Common myeloid progenitor, CD34-positive (primary cell): Measurements from ENCODE around the gene RAPGEF6.

ENCODE experiments used
- CTCF ChIA-PET: fragments of 350-600 bp; sonication (Branson Sonifier 250); formaldehyde crosslinking; loops from one replicate; lab custom pipeline; 2021; ENCODE audit warnings: antibody characterized with exemption; lab: Charles Lee
- POLR2A ChIA-PET: fragments of 350-600 bp; sonication (Branson Sonifier 250); formaldehyde crosslinking; loops from one replicate; lab custom pipeline; 2021; ENCODE audit warnings: antibody characterized with exemption; lab: Charles Lee
- DNase-seq, 3 donors: peaks; one replicate each; pipeline versions ENCODE4 v3.0.0 to v3.0.0-alpha.2; 2013
- H3K27ac ChIP-seq, 2 experiments: 1 replicate in 1 of 2; 2 replicates in 1 of 2; pipeline ENCODE4 v1.7.0; 2013; ENCODE audit warnings: inconsistent platforms in 2 of 2, low read length in 2 of 2, mild to moderate bottlenecking in 2 of 2, low read depth in 1 of 2, moderate library complexity in 1 of 2; ENCODE audit not compliant: severe bottlenecking in 2 of 2, insufficient read depth in 1 of 2, poor library complexity in 1 of 2
- H3K27me3 ChIP-seq, 5 experiments: replicated peaks in 2 of 5; 1 replicate in 3 of 5; 2 replicates in 2 of 5; pipeline versions ENCODE4 v1.6.1 to v1.7.0; 2013; ENCODE audit warnings: low read length in 4 of 5, mild to moderate bottlenecking in 2 of 5, moderate library complexity in 2 of 5, inconsistent platforms in 1 of 5; ENCODE audit not compliant: insufficient read depth in 5 of 5, control insufficient read depth in 4 of 5
- H3K36me3 ChIP-seq, 4 experiments: 1 replicate in 2 of 4; 2 replicates in 2 of 4; pipeline versions ENCODE4 v1.6.1 to v1.7.0; 2013; ENCODE audit warnings: low read length in 3 of 4, control low read depth in 1 of 4, mild to moderate bottlenecking in 1 of 4; ENCODE audit not compliant: control insufficient read depth in 4 of 4, insufficient read depth in 4 of 4
- H3K4me1 ChIP-seq, 4 experiments: 1 replicate in 3 of 4; 2 replicates in 1 of 4; pipeline versions ENCODE4 v1.6.1 to v1.7.1; 2013; ENCODE audit warnings: low read length in 3 of 4, mild to moderate bottlenecking in 3 of 4, control low read depth in 1 of 4, inconsistent platforms in 1 of 4, moderate library complexity in 1 of 4; ENCODE audit not compliant: control insufficient read depth in 4 of 4, insufficient read depth in 4 of 4; ENCODE audit errors: control extremely low read depth in 1 of 4
- H3K4me3 ChIP-seq, 7 experiments: 1 replicate in 4 of 7; 2 replicates in 3 of 7; pipeline versions ENCODE4 v1.5.1 to v1.7.0; 2013; ENCODE audit warnings: mild to moderate bottlenecking in 7 of 7, low read length in 6 of 7, moderate library complexity in 6 of 7, inconsistent platforms in 2 of 7, low read depth in 2 of 7, control low read depth in 1 of 7; ENCODE audit not compliant: insufficient read depth in 4 of 7, control insufficient read depth in 1 of 7; ENCODE audit errors: extremely low read depth in 1 of 7
- H3K9me3 ChIP-seq, 5 experiments: 1 replicate in 4 of 5; 2 replicates in 1 of 5; pipeline versions ENCODE4 v1.6.1 to v1.7.1; 2013; ENCODE audit warnings: low read length in 4 of 5, mild to moderate bottlenecking in 2 of 5, inconsistent platforms in 1 of 5, low read depth in 1 of 5, moderate library complexity in 1 of 5; ENCODE audit not compliant: control insufficient read depth in 4 of 5, insufficient read depth in 2 of 5; ENCODE audit errors: control extremely low read depth in 1 of 5
- WGBS: methylation state at CpG from one replicate; pipeline ENCODE4 v1.1.5; 2013; ENCODE audit not compliant: insufficient coverage; 5-methylcytosine and 5-hydroxymethylcytosine counted together

Gene RAPGEF6

DNA sequence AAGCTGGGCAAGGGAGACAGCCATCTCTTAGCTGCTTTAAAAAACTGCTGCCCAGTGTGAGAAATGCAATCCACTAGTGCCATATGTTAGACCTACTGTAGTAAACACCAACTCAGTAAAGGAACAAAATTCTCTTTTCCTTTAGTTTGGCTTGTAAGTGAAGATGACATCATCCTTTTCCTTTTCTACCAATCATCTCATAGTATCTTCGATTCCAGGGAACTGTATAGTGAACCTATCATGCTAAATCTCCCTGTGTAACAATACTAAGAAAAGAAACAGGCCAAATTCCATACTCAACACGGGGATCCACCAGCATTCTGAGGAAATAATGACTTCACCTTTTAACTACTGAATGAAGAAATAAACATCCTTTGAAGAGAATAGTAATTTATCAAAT lies 100.1 kb downstream of the RAPGEF6 start:
- H3K9me3 ChIP-seq: no peaks in the 10 kb centered on the region
- ChIA-PET CTCF (interaction anchor here (3.4 kb wide), 1 partner anchor 13 kb away, joined by 18 read pairs; no protein-coding TSS in a partner anchor), POLR2A (no interaction called here)
- WGBS: no CpG with 5 or more reads among the region's 2 CpGs
- DNase-seq: no peak
- no peak overlapping the region for H3K27ac ChIP-seq
- H3K27me3 ChIP-seq: no peaks in the 10 kb centered on the region
- H3K36me3 ChIP-seq: peaks cover 0 to 10% (median 7%) of the 10 kb centered on the region in 4 experiments
- H3K4me1 ChIP-seq: peaks cover 11 to 42% (median 28%) of the 10 kb centered on the region in 4 experiments
- no peak overlapping the region for H3K4me3 ChIP-seq

GRCh38 chr5:131533836-131534235 lies 101.2 kb downstream of the RAPGEF6 start:
- Histone ChIP-seq H3K27me3 (no peaks in the 10 kb centered on the region), H3K9me3 (no peaks in the 10 kb centered on the region), H3K36me3 (peaks cover 0 to 5% (median 1%) of the 10 kb centered on the region in 4 experiments), H3K4me1 (peaks cover 11 to 49% (median 32%) of the 10 kb centered on the region in 4 experiments), H3K27ac (no peak overlapping the region), H3K4me3 (no peak overlapping the region)
- peak in 2 of 3 donors; percentile 38 to 49 for DNase-seq
- CTCF ChIA-PET: interaction anchor here (1.1 to 3.4 kb wide), 8 partner anchors 8 to 530 kb away, joined by 3 to 18 read pairs (median 4); no protein-coding TSS in a partner anchor
- WGBS: no CpG with 5 or more reads among the region's 1 CpG
- POLR2A ChIA-PET: no interaction called here

DNA sequence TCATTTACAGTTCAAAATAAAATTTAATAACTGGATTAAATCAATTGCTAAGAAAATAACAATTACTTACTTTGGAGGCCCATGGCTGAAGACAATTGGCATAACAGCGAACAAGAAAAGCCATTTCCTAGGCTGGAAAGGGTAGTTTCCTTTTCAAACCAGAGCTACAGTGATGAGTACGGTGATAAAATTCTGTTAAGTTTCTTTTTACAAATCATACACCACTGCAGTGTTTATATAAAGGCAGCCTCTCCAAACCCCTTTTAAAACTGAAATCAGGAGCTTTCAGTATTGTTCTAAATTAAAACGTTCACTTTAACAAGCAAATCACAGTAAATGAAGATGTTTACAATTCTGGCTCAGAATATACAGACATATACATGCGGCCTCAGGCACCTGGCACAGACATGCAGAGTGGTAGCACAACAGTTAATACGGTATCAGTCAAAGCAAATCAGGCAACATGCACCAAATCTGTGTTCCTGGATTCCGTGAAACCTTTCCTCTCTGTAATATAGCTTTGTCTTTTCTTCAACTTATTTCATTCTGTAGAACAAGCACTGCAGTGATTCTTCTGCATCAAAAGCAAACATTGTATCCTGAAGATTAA lies 102.9 kb downstream of the RAPGEF6 start:
- peaks cover 13 to 52% (median 35%) of the 10 kb centered on the region in 4 experiments for H3K4me1 ChIP-seq
- peak overlapping the region in 1 of 2 experiments; percentile 43 for H3K27ac ChIP-seq
- no peaks in the 10 kb centered on the region for H3K9me3 ChIP-seq
- CTCF ChIA-PET: interaction anchor here (0.8 to 3.4 kb wide), 8 partner anchors 10 to 43 kb away, joined by 3 to 18 read pairs (median 4); no protein-coding TSS in a partner anchor
- POLR2A ChIA-PET: interaction anchor here (1.0 to 1.2 kb wide), 2 partner anchors 9 to 16 kb away, joined by 3 to 4 read pairs; no protein-coding TSS in a partner anchor
- DNase-seq: peak in 2 of 3 donors; percentile 39 to 49
- no peaks in the 10 kb centered on the region for H3K27me3 ChIP-seq
- H3K4me3 ChIP-seq: peak overlapping the region in 6 of 7 experiments; percentile 20 to 69 (median 36)
- WGBS: 40% methylated on average over 3 of the region's 6 CpGs
- H3K36me3 ChIP-seq: peaks cover 0 to 2% (median 0%) of the 10 kb centered on the region in 4 experiments

DNA sequence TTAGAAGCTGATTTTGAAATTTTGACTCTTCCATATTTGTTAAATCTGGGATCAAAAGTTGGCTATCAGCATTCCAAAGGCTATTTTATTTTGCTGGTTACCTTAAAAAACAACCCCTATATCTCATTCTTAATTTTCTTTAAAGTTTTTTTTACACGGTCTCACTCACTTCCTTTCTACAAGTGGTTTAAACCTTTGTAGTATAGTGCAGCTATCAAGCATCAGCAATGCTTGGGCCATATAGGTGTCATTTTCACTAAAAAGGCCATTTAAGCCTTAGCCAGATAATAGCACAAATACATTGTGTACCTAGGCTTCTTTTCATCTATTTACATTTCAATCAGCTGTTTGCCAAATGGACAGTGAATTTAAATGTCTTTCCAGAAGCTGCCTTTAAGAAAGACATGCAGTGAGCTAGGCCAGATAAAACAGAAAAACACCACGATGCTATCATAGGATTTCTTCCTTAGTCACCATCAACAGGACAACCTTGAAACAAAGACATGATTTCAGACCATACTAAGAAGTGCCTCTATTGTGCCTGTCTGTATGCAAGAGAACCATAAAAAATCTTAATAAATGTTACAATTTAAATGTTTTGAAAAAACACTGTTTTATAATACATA lies 104.2 kb downstream of the RAPGEF6 start:
- DNase-seq: no peak
- ChIA-PET CTCF (interaction anchor here (1.3 kb wide), 1 partner anchor 58 kb away, joined by 5 read pairs; no protein-coding TSS in a partner anchor), POLR2A (no interaction called here)
- Histone ChIP-seq H3K9me3 (no peaks in the 10 kb centered on the region), H3K4me1 (peaks cover 10 to 50% (median 30%) of the 10 kb centered on the region in 4 experiments), H3K27me3 (no peaks in the 10 kb centered on the region), H3K36me3 (peaks cover 0 to 5% (median 0%) of the 10 kb centered on the region in 4 experiments), H3K27ac (no peak overlapping the region), H3K4me3 (no peak overlapping the region)
- WGBS: no CpG with 5 or more reads among the region's 2 CpGs

DNA sequence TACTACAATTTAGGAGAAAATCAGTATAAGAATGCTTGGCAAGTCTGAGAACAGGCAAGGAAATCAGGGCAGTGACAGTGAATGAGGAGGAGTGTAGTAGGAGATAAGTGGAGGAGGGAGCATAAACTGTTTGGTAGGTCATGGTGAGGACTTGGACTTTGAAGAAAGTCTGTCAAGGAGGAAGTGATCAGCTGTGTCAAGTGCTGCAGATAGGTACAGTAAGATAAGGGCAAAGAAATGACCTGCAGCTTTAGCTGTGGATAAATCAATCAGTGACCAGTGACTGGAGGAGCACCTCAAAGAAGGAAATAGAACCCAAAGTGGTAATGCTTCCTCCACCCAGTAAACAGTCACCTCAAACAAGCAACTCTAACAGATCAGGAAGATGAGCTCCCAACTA lies 106.3 kb downstream of the RAPGEF6 start:
- ChIA-PET POLR2A (interaction anchor here (1.0 kb wide), 1 partner anchor 14 kb away, joined by 5 read pairs; no protein-coding TSS in a partner anchor), CTCF (interaction anchor here (1.6 kb wide), 1 partner anchor 535 kb away, joined by 5 read pairs; no protein-coding TSS in a partner anchor)
- H3K27ac ChIP-seq: no peak overlapping the region
- peak in 2 of 3 donors; percentile 17 to 53 for DNase-seq
- H3K9me3 ChIP-seq: no peaks in the 10 kb centered on the region
- H3K36me3 ChIP-seq: peaks cover 0 to 4% (median 0%) of the 10 kb centered on the region in 4 experiments
- H3K4me3 ChIP-seq: no peak overlapping the region
- H3K27me3 ChIP-seq: no peaks in the 10 kb centered on the region
- peaks cover 13 to 65% (median 31%) of the 10 kb centered on the region in 4 experiments for H3K4me1 ChIP-seq

DNA sequence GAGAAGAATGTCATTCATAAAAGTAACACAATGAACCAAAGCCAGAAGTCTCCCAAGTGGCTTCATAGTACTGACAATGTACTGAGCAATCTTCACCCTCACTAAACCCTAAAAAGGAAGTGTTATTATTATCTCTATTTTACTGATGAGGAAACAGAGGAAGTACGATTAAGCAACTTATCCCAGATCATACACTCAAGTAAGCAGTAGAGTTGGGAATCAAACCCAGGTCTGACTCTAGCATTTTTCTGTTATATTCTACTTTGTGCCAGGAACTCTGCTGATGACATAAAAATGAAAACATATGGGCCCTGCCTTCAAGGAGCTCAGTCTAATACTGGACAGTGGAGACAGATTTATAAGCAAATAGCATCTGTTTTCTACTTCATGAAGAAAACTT lies 109.2 kb downstream of the RAPGEF6 start:
- WGBS: no CpG with 5 or more reads among the region's 1 CpG
- Histone ChIP-seq H3K4me1 (peaks cover 6 to 44% (median 16%) of the 10 kb centered on the region in 4 experiments), H3K9me3 (no peaks in the 10 kb centered on the region), H3K36me3 (peaks cover 0 to 8% (median 1%) of the 10 kb centered on the region in 4 experiments), H3K27me3 (no peaks in the 10 kb centered on the region), H3K27ac (no peak overlapping the region), H3K4me3 (no peak overlapping the region)
- ChIA-PET POLR2A (no interaction called here), CTCF (interaction anchor here (1.2 kb wide), 1 partner anchor 13 kb away, joined by 3 read pairs; no protein-coding TSS in a partner anchor)
- no peak for DNase-seq
